Measurements from ENCODE around the gene CAMK2D. TPM values are rescaled to one million over a fixed set of nuclear protein-coding genes. Genes with fewer than 3 reads are reported as not detected.

The CAMK2D gene
- total RNA-seq, 1 donor from 2014 or later: 50.3 TPM

DNA sequence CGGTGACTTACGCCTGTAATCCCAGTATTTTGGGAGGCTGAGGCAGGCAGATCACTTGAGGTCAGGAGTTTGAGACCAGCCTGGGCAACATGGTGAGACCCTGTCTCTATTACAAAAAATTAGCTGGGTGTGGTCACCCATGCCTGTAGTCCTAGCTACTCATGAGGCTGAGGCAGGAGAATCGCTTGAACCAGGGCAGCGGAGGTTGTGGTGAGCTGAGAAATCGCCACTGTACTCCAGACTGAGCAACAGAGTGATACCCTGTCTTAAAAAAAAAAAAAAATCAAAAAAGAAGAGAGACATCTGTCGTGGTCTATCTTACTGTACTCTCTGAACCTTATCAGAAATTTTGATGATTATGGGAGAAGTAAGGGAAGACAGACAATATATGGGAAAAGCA is 144.3 kb downstream of the CAMK2D start:
- H3K4me1 ChIP-seq: peaks cover 24% of the 10 kb centered on the region
- DNase-seq (ENCODE audit: extremely low spot score in 2 of 2): no peak
- no peaks in the 10 kb centered on the region for H3K9me3 ChIP-seq
- no peaks in the 10 kb centered on the region for H3K27me3 ChIP-seq
- TF ChIP-seq POLR2AphosphoS5 (IDR thresholded peaks at IDR 0.05; ENCODE audit: insufficient read depth in 1 of 2, low read depth in 1 of 2) (no peak), POLR2A (IDR thresholded peaks at IDR 0.05) (no peak)
- TF ChIP-seq, protein P1, sequence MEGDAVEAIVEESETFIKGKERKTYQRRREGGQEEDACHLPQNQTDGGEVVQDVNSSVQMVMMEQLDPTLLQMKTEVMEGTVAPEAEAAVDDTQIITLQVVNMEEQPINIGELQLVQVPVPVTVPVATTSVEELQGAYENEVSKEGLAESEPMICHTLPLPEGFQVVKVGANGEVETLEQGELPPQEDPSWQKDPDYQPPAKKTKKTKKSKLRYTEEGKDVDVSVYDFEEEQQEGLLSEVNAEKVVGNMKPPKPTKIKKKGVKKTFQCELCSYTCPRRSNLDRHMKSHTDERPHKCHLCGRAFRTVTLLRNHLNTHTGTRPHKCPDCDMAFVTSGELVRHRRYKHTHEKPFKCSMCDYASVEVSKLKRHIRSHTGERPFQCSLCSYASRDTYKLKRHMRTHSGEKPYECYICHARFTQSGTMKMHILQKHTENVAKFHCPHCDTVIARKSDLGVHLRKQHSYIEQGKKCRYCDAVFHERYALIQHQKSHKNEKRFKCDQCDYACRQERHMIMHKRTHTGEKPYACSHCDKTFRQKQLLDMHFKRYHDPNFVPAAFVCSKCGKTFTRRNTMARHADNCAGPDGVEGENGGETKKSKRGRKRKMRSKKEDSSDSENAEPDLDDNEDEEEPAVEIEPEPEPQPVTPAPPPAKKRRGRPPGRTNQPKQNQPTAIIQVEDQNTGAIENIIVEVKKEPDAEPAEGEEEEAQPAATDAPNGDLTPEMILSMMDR (IDR thresholded peaks at IDR 0.05): no peak
- no peak overlapping the region for H3K27ac ChIP-seq
- intact Hi-C loops (cut with DNase I): no loop called here
- no peak overlapping the region for H3K4me3 ChIP-seq
- no peaks in the 10 kb centered on the region for H3K36me3 ChIP-seq

DNA sequence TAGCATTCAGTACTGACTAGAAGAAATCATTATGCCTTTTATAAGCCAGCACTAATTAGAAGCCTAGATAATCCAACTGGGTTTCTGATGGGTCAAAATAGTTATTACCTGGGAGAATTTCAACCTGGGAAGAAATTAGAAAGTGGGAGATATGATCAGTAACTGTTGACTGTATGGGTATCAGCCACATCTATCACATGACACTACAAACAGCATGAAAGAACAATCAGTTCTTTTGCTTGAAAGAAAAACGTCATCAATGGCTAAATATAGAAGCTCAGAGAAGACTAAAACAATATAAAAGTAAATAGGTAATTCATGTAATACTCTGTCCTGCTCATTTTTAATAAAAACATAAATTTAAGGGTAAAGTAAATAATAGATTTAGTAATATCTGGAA is 145.1 kb downstream of the CAMK2D start:
- no peaks in the 10 kb centered on the region for H3K27me3 ChIP-seq
- DNase-seq (ENCODE audit: extremely low spot score in 2 of 2): no peak
- H3K4me3 ChIP-seq: no peak overlapping the region
- H3K27ac ChIP-seq: no peak overlapping the region
- no peaks in the 10 kb centered on the region for H3K9me3 ChIP-seq
- H3K36me3 ChIP-seq: no peaks in the 10 kb centered on the region
- intact Hi-C loops (cut with DNase I): no loop called here
- TF ChIP-seq POLR2A (IDR thresholded peaks at IDR 0.05) (no peak), POLR2AphosphoS5 (IDR thresholded peaks at IDR 0.05; ENCODE audit: insufficient read depth in 1 of 2, low read depth in 1 of 2) (no peak)
- TF ChIP-seq, protein P1 (IDR thresholded peaks at IDR 0.05): no peak
- peaks cover 24% of the 10 kb centered on the region for H3K4me1 ChIP-seq

DNA sequence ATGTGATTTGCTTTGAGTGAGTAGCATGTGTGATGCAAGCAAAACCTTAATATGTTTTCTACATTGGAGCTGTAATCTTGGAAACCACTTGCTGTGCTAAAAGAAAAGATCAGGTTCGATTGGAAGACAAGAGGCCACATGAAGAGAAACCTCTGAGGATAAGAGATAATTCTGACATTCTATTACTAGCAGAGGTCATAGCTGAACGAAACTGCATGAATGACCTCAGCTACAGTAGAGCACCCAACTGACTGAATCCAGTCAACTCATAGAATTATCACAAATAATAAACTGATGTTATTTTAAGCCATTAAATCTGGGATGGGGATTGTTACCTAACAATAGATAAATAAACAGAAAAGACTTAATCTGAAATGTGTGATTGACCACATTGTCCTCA is 147.1 kb downstream of the CAMK2D start:
- Histone ChIP-seq H3K27ac (no peak overlapping the region), H3K27me3 (no peaks in the 10 kb centered on the region), H3K9me3 (no peaks in the 10 kb centered on the region), H3K4me3 (no peak overlapping the region), H3K4me1 (peaks cover 24% of the 10 kb centered on the region), H3K36me3 (no peaks in the 10 kb centered on the region)
- no peak for DNase-seq (ENCODE audit: extremely low spot score in 2 of 2)
- TF ChIP-seq, protein P1 (IDR thresholded peaks at IDR 0.05): no peak
- TF ChIP-seq POLR2A (IDR thresholded peaks at IDR 0.05) (no peak), POLR2AphosphoS5 (IDR thresholded peaks at IDR 0.05; ENCODE audit: insufficient read depth in 1 of 2, low read depth in 1 of 2) (no peak)
- intact Hi-C loops (cut with DNase I): no loop called here

DNA sequence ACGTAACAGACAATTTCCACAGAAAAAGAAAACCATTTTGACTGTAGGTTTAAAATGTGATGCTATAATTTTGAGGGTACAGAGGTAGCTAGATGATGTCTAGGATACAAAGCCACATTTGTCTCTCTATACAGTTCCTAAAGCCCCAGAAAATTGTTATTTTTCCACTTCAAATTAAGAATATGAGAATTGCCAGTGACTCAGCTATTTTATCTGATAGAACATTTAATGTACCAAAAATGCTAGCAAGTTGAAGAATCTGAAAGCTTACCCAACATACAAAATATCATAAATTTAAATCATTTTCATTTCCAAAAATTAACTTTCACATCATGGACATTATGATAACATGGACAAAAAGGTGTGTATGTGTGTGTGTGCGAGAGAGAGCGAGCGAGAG is 148.0 kb downstream of the CAMK2D start:
- no peak for DNase-seq (ENCODE audit: extremely low spot score in 2 of 2)
- no peak overlapping the region for H3K27ac ChIP-seq
- H3K4me1 ChIP-seq: peaks cover 16% of the 10 kb centered on the region
- TF ChIP-seq POLR2A (IDR thresholded peaks at IDR 0.05): no peak
- no peak for TF ChIP-seq POLR2AphosphoS5 (IDR thresholded peaks at IDR 0.05; ENCODE audit: insufficient read depth in 1 of 2, low read depth in 1 of 2)
- TF ChIP-seq, protein P1 (IDR thresholded peaks at IDR 0.05): no peak
- H3K36me3 ChIP-seq: no peaks in the 10 kb centered on the region
- H3K4me3 ChIP-seq: no peak overlapping the region
- intact Hi-C loops (cut with DNase I): no loop called here
- H3K27me3 ChIP-seq: no peaks in the 10 kb centered on the region
- no peaks in the 10 kb centered on the region for H3K9me3 ChIP-seq

DNA sequence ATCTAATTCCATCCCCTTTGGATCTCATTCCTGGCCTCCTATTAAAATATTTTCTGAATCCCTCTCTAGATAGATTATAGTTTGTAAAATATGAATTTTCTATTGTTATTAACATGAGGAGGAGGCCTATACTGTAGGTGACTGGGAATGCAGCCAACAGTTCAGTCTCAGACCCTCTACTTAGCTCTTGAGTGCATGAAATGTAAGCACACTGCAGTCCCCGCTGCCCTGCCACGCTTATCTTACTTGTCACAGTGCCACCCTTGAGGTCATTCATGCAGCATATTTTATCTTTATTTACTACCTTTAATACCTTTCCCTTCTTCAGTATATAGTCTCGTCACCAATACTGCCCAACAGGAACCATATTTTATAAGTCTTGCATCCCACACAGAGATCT is 151.0 kb downstream of the CAMK2D start:
- intact Hi-C loops (cut with DNase I): no loop called here
- Histone ChIP-seq H3K27ac (no peak overlapping the region), H3K4me1 (peaks cover 9% of the 10 kb centered on the region), H3K36me3 (peaks cover 0 to 6% of the 10 kb centered on the region in 2 donors), H3K27me3 (no peaks in the 10 kb centered on the region), H3K9me3 (no peaks in the 10 kb centered on the region), H3K4me3 (no peak overlapping the region)
- TF ChIP-seq, protein P1 (IDR thresholded peaks at IDR 0.05): no peak
- no peak for TF ChIP-seq POLR2AphosphoS5 (IDR thresholded peaks at IDR 0.05; ENCODE audit: insufficient read depth in 1 of 2, low read depth in 1 of 2)
- TF ChIP-seq POLR2A (IDR thresholded peaks at IDR 0.05): no peak
- DNase-seq (ENCODE audit: extremely low spot score in 2 of 2): no peak
